Left lung (tissue), 10 donors: ENCODE results near the gene SLC9A9. TPM values are rescaled to one million over a fixed set of nuclear protein-coding genes. Genes with fewer than 3 reads are reported as not detected.

Experiments
- ATAC-seq: fragments of 200-7000 bp; cut with Tn5 transposase; one replicate; pipeline ENCODE4 v1.9.1; 2020; ENCODE audit warnings: moderate library complexity
- DNase-seq, 4 donors: peaks; one replicate each; pipeline ENCODE4 v3.0.0-alpha.2; 2013 to 2020
- H3K27ac ChIP-seq, 2 donors: fragments of 200-600 bp; sonication (generic) in 1 of 2; one replicate each; pipeline versions ENCODE4 v1.5.0 to v1.8.0; 2020 to 2021
- H3K27me3 ChIP-seq, 2 donors: fragments of 200-600 bp; sonication (generic) in 1 of 2; one replicate each; pipeline versions ENCODE4 v1.5.0 to v1.8.0; 2020 to 2021
- H3K36me3 ChIP-seq, 2 donors: fragments of 200-600 bp; sonication (generic) in 1 of 2; one replicate each; pipeline versions ENCODE4 v1.5.0 to v1.8.0; 2020 to 2021
- H3K4me1 ChIP-seq, 2 donors: fragments of 200-600 bp; one replicate each; pipeline ENCODE4 v1.8.0; 2021
- H3K4me3 ChIP-seq, 2 donors: fragments of 200-600 bp; sonication (generic) in 1 of 2; one replicate each; pipeline versions ENCODE4 v1.5.0 to v1.8.0; 2020 to 2021; ENCODE audit warnings: mild to moderate bottlenecking in 1 of 2
- H3K9me3 ChIP-seq, 2 donors: fragments of 200-600 bp; sonication (generic) in 1 of 2; one replicate each; pipeline versions ENCODE4 v1.5.0 to v1.8.0; 2020 to 2021
- intact Hi-C, 2 donors: fragments of 100-400 bp; cut with DNase I; formaldehyde crosslinking; loops; one replicate each; pipeline versions ENCODE4 v1.11.2 to v1.14.2; 2022
- polyA plus RNA-seq, 6 donors: library from polyadenylated mRNA; unstranded; fragments of 120-200 nt; gene quantifications; one replicate each; pipeline ENCODE4 v1.2.1, GENCODE V29; 2013; ENCODE audit not compliant: insufficient read length in 6 of 6
- total RNA-seq, 2 donors: library from RNA; stranded (reverse); fragmentation: NEBNext Ultra II Directional; extraction: Animal tissue kit (Norgen Biotek cat#: 25700); gene quantifications; one replicate each; pipeline ENCODE4 v1.2.1, GENCODE V29; 2021
- TF ChIP-seq, protein P1 (sequence below), 2 donors: fragments of 200-600 bp; sonication (generic) in 1 of 2; IDR thresholded peaks; one replicate each; pipeline versions ENCODE4 v1.5.0 to v1.8.0; 2021; ENCODE audit warnings: antibody characterized with exemption in 2 of 2
- donor health status: DM: no; HTN: yes; CAD: no.
- donor health status: DM: no; HTN: no; CAD: no.

The SLC9A9 gene
- total and polyA plus RNA-seq, 8 donors: 13.9 to 19.6 (median 16.8) TPM

DNA sequence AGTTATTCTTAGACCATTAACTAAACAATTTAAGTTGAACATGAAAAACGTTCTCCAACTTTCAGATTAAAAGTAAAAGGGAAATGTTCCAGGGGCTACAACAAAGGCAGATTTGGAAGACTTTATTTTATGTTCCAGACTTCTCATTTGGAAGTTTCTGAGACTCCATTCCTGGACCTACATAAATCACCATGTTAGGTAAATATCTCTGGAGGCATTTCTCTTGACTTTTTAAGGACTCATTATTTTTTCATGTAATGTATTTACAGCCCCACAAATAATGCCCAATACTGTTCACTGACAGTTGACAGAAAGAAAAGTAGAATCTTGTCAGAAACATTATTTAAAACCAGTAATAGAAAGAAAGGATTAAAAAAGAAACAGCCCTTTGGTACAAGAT, 352.1 kb downstream of the SLC9A9 start:
- Histone ChIP-seq H3K4me3 (no peak overlapping the region), H3K36me3 (peaks cover 0 to 5% of the 10 kb centered on the region in 2 donors), H3K9me3 (no peaks in the 10 kb centered on the region), H3K4me1 (no peaks in the 10 kb centered on the region), H3K27me3 (no peaks in the 10 kb centered on the region), H3K27ac (no peak overlapping the region)
- TF ChIP-seq, protein P1, sequence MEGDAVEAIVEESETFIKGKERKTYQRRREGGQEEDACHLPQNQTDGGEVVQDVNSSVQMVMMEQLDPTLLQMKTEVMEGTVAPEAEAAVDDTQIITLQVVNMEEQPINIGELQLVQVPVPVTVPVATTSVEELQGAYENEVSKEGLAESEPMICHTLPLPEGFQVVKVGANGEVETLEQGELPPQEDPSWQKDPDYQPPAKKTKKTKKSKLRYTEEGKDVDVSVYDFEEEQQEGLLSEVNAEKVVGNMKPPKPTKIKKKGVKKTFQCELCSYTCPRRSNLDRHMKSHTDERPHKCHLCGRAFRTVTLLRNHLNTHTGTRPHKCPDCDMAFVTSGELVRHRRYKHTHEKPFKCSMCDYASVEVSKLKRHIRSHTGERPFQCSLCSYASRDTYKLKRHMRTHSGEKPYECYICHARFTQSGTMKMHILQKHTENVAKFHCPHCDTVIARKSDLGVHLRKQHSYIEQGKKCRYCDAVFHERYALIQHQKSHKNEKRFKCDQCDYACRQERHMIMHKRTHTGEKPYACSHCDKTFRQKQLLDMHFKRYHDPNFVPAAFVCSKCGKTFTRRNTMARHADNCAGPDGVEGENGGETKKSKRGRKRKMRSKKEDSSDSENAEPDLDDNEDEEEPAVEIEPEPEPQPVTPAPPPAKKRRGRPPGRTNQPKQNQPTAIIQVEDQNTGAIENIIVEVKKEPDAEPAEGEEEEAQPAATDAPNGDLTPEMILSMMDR (IDR thresholded peaks at IDR 0.05): no peak
- intact Hi-C loops: no loop called here
- DNase-seq: no peak
- ATAC-seq: no peak

DNA sequence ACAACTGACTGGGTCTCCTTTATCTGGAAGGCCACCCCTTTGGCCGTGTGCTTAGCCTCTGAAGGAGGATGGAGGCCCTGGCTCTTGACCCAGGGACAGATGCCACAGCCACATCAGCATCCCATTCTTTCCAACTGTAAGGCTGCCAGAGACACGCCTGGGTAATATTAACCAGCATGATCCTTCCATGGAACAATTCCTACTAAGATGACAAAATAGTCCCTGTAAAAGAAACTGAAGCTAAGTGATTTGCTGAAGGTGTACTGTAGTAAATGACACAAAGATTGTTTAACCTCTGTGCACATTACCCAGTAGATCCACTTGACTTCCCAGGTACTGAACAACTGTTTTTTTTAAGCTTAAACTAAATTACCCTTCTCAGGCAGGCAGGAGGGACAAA, 352.7 kb downstream of the SLC9A9 start:
- Histone ChIP-seq H3K4me3 (no peak overlapping the region), H3K9me3 (no peaks in the 10 kb centered on the region), H3K27ac (no peak overlapping the region), H3K27me3 (no peaks in the 10 kb centered on the region), H3K4me1 (no peaks in the 10 kb centered on the region), H3K36me3 (peaks cover 0 to 5% of the 10 kb centered on the region in 2 donors)
- no peak for DNase-seq
- TF ChIP-seq, protein P1 (IDR thresholded peaks at IDR 0.05): no peak
- intact Hi-C loops: no loop called here
- no peak for ATAC-seq

DNA sequence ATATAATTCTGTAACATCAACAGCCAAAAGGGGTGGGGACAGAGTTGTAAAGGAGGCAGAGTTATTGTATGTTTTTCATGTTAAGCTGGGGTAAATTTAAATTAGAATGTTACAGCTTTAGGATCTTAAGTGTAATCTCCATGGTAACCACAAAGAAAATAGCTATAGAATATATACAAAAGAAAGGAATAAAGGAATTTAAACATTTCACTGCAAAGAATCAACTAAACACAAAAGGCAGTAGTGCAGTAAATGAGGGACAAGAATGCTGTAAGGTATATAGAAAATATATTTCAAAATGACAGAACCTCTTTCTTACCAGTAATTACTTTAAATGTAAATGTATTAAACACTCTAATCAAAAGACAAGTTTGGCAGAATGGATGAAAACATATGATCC, 361.7 kb downstream of the SLC9A9 start:
- ATAC-seq (no peak), DNase-seq (no peak)
- Histone ChIP-seq H3K36me3 (no peaks in the 10 kb centered on the region), H3K4me1 (no peaks in the 10 kb centered on the region), H3K9me3 (no peaks in the 10 kb centered on the region), H3K27ac (no peak overlapping the region), H3K4me3 (no peak overlapping the region), H3K27me3 (no peaks in the 10 kb centered on the region)
- TF ChIP-seq, protein P1 (IDR thresholded peaks at IDR 0.05): no peak
- intact Hi-C loops: no loop called here

DNA sequence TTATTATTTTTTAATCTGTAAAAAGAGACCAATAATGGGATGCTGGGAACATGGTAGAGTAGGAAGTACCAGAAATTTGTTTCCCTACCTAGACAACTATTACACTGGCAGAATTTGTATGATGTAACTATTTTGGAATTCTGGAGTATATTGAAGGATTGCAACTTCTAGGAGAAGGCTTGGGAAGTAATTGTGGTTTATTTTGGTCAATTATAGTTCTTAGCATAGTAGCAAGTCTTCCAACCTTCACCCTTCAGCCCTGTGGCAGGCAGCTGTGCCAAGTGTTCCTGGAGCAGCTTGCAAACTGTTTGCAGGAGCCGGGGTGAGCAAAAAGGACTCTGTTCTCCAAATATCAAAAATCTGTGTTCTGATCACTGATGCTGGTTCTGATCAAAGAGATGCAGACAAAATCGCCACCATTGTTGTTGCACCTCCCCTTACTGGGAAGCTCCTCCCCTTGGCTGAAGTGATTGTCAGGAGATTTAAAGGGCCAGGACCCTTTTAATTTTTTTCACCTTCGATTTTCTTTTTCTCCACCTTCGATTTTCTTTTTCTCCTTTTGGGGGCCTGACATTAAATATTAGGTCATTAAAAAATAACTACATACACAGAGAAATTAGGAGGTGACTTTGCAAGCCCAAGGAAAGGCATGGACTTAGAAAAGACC, 363.3 kb downstream of the SLC9A9 start:
- H3K27me3 ChIP-seq: no peaks in the 10 kb centered on the region
- ATAC-seq (peak; percentile 13), DNase-seq (no peak)
- H3K4me1 ChIP-seq: no peaks in the 10 kb centered on the region
- H3K4me3 ChIP-seq: no peak overlapping the region
- no peaks in the 10 kb centered on the region for H3K36me3 ChIP-seq
- TF ChIP-seq, protein P1 (IDR thresholded peaks at IDR 0.05): no peak
- intact Hi-C loops: no loop called here
- no peak overlapping the region for H3K27ac ChIP-seq
- H3K9me3 ChIP-seq: no peaks in the 10 kb centered on the region

GRCh38 chr3:143483214-143483613, 365.1 kb downstream of the SLC9A9 start:
- no peak overlapping the region for H3K4me3 ChIP-seq
- DNase-seq (no peak), ATAC-seq (no peak)
- intact Hi-C loops: no loop called here
- H3K9me3 ChIP-seq: no peaks in the 10 kb centered on the region
- no peaks in the 10 kb centered on the region for H3K4me1 ChIP-seq
- H3K36me3 ChIP-seq: no peaks in the 10 kb centered on the region
- no peak overlapping the region for H3K27ac ChIP-seq
- TF ChIP-seq, protein P1 (IDR thresholded peaks at IDR 0.05): no peak
- H3K27me3 ChIP-seq: no peaks in the 10 kb centered on the region
